ENCODE results near the gene APOBEC3A. TPM values are rescaled to one million over a fixed set of nuclear protein-coding genes. Genes with fewer than 3 reads are reported as not detected.
A peak's percentile ranks its signal among the peaks of the same experiment; 100 is the strongest.

APOBEC3A gene
- total RNA-seq, 1 experiment from 2014 or later, result not detected

GRCh38 chr22:38938221-38938620 lies 19.2 kb upstream of the APOBEC3A start:
- Histone ChIP-seq H3K36me3 (ENCODE audit: insufficient read depth, low read length) (no peaks in the 10 kb centered on the region), H3K79me2 (ENCODE audit: low read length) (no peaks in the 10 kb centered on the region), H2AFZ (ENCODE audit: low read length) (no peak overlapping the region), H3K9ac (ENCODE audit: low read length) (no peak overlapping the region), H3K4me3 (ENCODE audit: low read length) (no peak overlapping the region), H4K20me1 (ENCODE audit: insufficient read depth, low read depth, low read length) (no peaks in the 10 kb centered on the region), H3K4me1 (ENCODE audit: low read length) (no peaks in the 10 kb centered on the region), H3K27ac (ENCODE audit: low read length) (no peak overlapping the region), H3K9me2 (replicated peaks; ENCODE audit: insufficient read depth, low read length) (no peaks in the 10 kb centered on the region), H3K4me2 (ENCODE audit: low read depth, low read length, poor library complexity, severe bottlenecking) (no peak overlapping the region), H3K27me3 (ENCODE audit: low read length) (no peaks in the 10 kb centered on the region), H3K9me3 (ENCODE audit: low read length) (no peaks in the 10 kb centered on the region)
- no peak for DNase-seq

GRCh38 chr22:38938925-38939324 lies 18.5 kb upstream of the APOBEC3A start:
- no peaks in the 10 kb centered on the region for H4K20me1 ChIP-seq (ENCODE audit: insufficient read depth, low read depth, low read length)
- no peak overlapping the region for H3K27ac ChIP-seq (ENCODE audit: low read length)
- no peaks in the 10 kb centered on the region for H3K79me2 ChIP-seq (ENCODE audit: low read length)
- no peaks in the 10 kb centered on the region for H3K36me3 ChIP-seq (ENCODE audit: insufficient read depth, low read length)
- no peaks in the 10 kb centered on the region for H3K27me3 ChIP-seq (ENCODE audit: low read length)
- H3K4me1 ChIP-seq (ENCODE audit: low read length), result no peaks in the 10 kb centered on the region
- no peaks in the 10 kb centered on the region for H3K9me2 ChIP-seq (replicated peaks; ENCODE audit: insufficient read depth, low read length)
- no peak overlapping the region for H3K4me3 ChIP-seq (ENCODE audit: low read length)
- DNase-seq, result no peak
- no peak overlapping the region for H3K9ac ChIP-seq (ENCODE audit: low read length)
- no peak overlapping the region for H2AFZ ChIP-seq (ENCODE audit: low read length)
- no peak overlapping the region for H3K4me2 ChIP-seq (ENCODE audit: low read depth, low read length, poor library complexity, severe bottlenecking)
- H3K9me3 ChIP-seq (ENCODE audit: low read length), result no peaks in the 10 kb centered on the region

GRCh38 chr22:38940811-38941384 lies 16.5 kb upstream of the APOBEC3A start:
- Histone ChIP-seq H3K27me3 (ENCODE audit: low read length) (no peaks in the 10 kb centered on the region), H3K9ac (ENCODE audit: low read length) (no peak overlapping the region)

GRCh38 chr22:38941488-38941987 lies 15.9 kb upstream of the APOBEC3A start:
- Histone ChIP-seq H3K4me2 (ENCODE audit: low read depth, low read length, poor library complexity, severe bottlenecking) (peak overlapping the region; percentile 26), H3K79me2 (ENCODE audit: low read length) (no peaks in the 10 kb centered on the region), H4K20me1 (ENCODE audit: insufficient read depth, low read depth, low read length) (0 out of 2 replicates have a peak, but pooled peaks cover 2% of the 10 kb centered on the region), H3K4me1 (ENCODE audit: low read length) (no peaks in the 10 kb centered on the region), H3K27ac (ENCODE audit: low read length) (no peak overlapping the region), H3K36me3 (ENCODE audit: insufficient read depth, low read length) (no peaks in the 10 kb centered on the region), H3K9ac (ENCODE audit: low read length) (no peak overlapping the region), H3K4me3 (ENCODE audit: low read length) (peak overlapping the region; percentile 25; the same call in 1 of the 2 replicates), H3K9me3 (ENCODE audit: low read length) (no peaks in the 10 kb centered on the region), H3K9me2 (replicated peaks; ENCODE audit: insufficient read depth, low read length) (no peaks in the 10 kb centered on the region), H2AFZ (ENCODE audit: low read length) (no peak overlapping the region), H3K27me3 (ENCODE audit: low read length) (no peaks in the 10 kb centered on the region)
- DNase-seq, result no peak

More at GRCh38 chr22:38940811-38941384, 16.5 kb upstream of the APOBEC3A start:
- Histone ChIP-seq H3K4me1 (ENCODE audit: low read length) (no peaks in the 10 kb centered on the region), H3K4me2 (ENCODE audit: low read depth, low read length, poor library complexity, severe bottlenecking) (no peak overlapping the region), H4K20me1 (ENCODE audit: insufficient read depth, low read depth, low read length) (0 out of 2 replicates have a peak, but pooled peaks cover 2% of the 10 kb centered on the region), H2AFZ (ENCODE audit: low read length) (no peak overlapping the region), H3K27ac (ENCODE audit: low read length) (no peak overlapping the region), H3K9me3 (ENCODE audit: low read length) (no peaks in the 10 kb centered on the region), H3K9me2 (replicated peaks; ENCODE audit: insufficient read depth, low read length) (no peaks in the 10 kb centered on the region), H3K36me3 (ENCODE audit: insufficient read depth, low read length) (no peaks in the 10 kb centered on the region), H3K79me2 (ENCODE audit: low read length) (no peaks in the 10 kb centered on the region), H3K4me3 (ENCODE audit: low read length) (no peak overlapping the region; the same call in 1 of the 2 replicates)
- DNase-seq, result no peak

GRCh38 chr22:38942702-38943101 lies 14.7 kb upstream of the APOBEC3A start:
- Histone ChIP-seq H3K9me3 (ENCODE audit: low read length) (no peaks in the 10 kb centered on the region), H4K20me1 (ENCODE audit: insufficient read depth, low read depth, low read length) (0 out of 2 replicates have a peak, but pooled peaks cover 2% of the 10 kb centered on the region), H3K9ac (ENCODE audit: low read length) (no peak overlapping the region), H3K27me3 (ENCODE audit: low read length) (no peaks in the 10 kb centered on the region), H3K36me3 (ENCODE audit: insufficient read depth, low read length) (no peaks in the 10 kb centered on the region), H3K4me1 (ENCODE audit: low read length) (no peaks in the 10 kb centered on the region), H3K79me2 (ENCODE audit: low read length) (no peaks in the 10 kb centered on the region), H3K4me2 (ENCODE audit: low read depth, low read length, poor library complexity, severe bottlenecking) (no peak overlapping the region), H3K27ac (ENCODE audit: low read length) (no peak overlapping the region), H3K9me2 (replicated peaks; ENCODE audit: insufficient read depth, low read length) (no peaks in the 10 kb centered on the region), H3K4me3 (ENCODE audit: low read length) (no peak overlapping the region), H2AFZ (ENCODE audit: low read length) (no peak overlapping the region)
- DNase-seq, result no peak

GRCh38 chr22:38943201-38943600 lies 14.2 kb upstream of the APOBEC3A start:
- Histone ChIP-seq H4K20me1 (ENCODE audit: insufficient read depth, low read depth, low read length) (0 out of 2 replicates have a peak, but pooled peaks cover 2% of the 10 kb centered on the region), H3K79me2 (ENCODE audit: low read length) (no peaks in the 10 kb centered on the region), H2AFZ (ENCODE audit: low read length) (no peak overlapping the region), H3K9me2 (replicated peaks; ENCODE audit: insufficient read depth, low read length) (no peaks in the 10 kb centered on the region), H3K4me2 (ENCODE audit: low read depth, low read length, poor library complexity, severe bottlenecking) (no peak overlapping the region), H3K9me3 (ENCODE audit: low read length) (no peaks in the 10 kb centered on the region), H3K4me1 (ENCODE audit: low read length) (no peaks in the 10 kb centered on the region), H3K36me3 (ENCODE audit: insufficient read depth, low read length) (no peaks in the 10 kb centered on the region), H3K4me3 (ENCODE audit: low read length) (no peak overlapping the region), H3K9ac (ENCODE audit: low read length) (no peak overlapping the region), H3K27ac (ENCODE audit: low read length) (no peak overlapping the region), H3K27me3 (ENCODE audit: low read length) (no peaks in the 10 kb centered on the region)
- no peak for DNase-seq

GRCh38 chr22:38943882-38944281 lies 13.5 kb upstream of the APOBEC3A start:
- Histone ChIP-seq H2AFZ (ENCODE audit: low read length) (no peak overlapping the region), H3K4me2 (ENCODE audit: low read depth, low read length, poor library complexity, severe bottlenecking) (no peak overlapping the region), H3K27ac (ENCODE audit: low read length) (no peak overlapping the region), H3K4me1 (ENCODE audit: low read length) (no peaks in the 10 kb centered on the region), H3K9me2 (replicated peaks; ENCODE audit: insufficient read depth, low read length) (no peaks in the 10 kb centered on the region), H3K79me2 (ENCODE audit: low read length) (no peaks in the 10 kb centered on the region), H3K4me3 (ENCODE audit: low read length) (no peak overlapping the region), H3K9ac (ENCODE audit: low read length) (no peak overlapping the region), H3K9me3 (ENCODE audit: low read length) (no peaks in the 10 kb centered on the region), H3K36me3 (ENCODE audit: insufficient read depth, low read length) (no peaks in the 10 kb centered on the region), H4K20me1 (ENCODE audit: insufficient read depth, low read depth, low read length) (0 out of 2 replicates have a peak, but pooled peaks cover 2% of the 10 kb centered on the region), H3K27me3 (ENCODE audit: low read length) (no peaks in the 10 kb centered on the region)
- DNase-seq, result no peak

- Histone ChIP-seq H3K9me3 (ENCODE audit: low read length) (no peaks in the 10 kb centered on the region), H3K9ac (ENCODE audit: low read length) (no peak overlapping the region), H2AFZ (ENCODE audit: low read length) (no peak overlapping the region)
Observed at GRCh38 chr22:38944653-38945052, 12.8 kb upstream of the APOBEC3A start.

More at GRCh38 chr22:38944653-38945052, 12.8 kb upstream of the APOBEC3A start:
- 0 out of 2 replicates have a peak, but pooled peaks cover 2% of the 10 kb centered on the region for H4K20me1 ChIP-seq (ENCODE audit: insufficient read depth, low read depth, low read length)
- no peak overlapping the region for H3K4me2 ChIP-seq (ENCODE audit: low read depth, low read length, poor library complexity, severe bottlenecking)
- H3K79me2 ChIP-seq (ENCODE audit: low read length), result no peaks in the 10 kb centered on the region
- no peaks in the 10 kb centered on the region for H3K36me3 ChIP-seq (ENCODE audit: insufficient read depth, low read length)
- H3K27ac ChIP-seq (ENCODE audit: low read length), result no peak overlapping the region
- no peaks in the 10 kb centered on the region for H3K9me2 ChIP-seq (replicated peaks; ENCODE audit: insufficient read depth, low read length)
- H3K4me3 ChIP-seq (ENCODE audit: low read length), result no peak overlapping the region
- no peaks in the 10 kb centered on the region for H3K4me1 ChIP-seq (ENCODE audit: low read length)
- no peak for DNase-seq
- H3K27me3 ChIP-seq (ENCODE audit: low read length), result no peaks in the 10 kb centered on the region
